Kidney (tissue), 14 donors: ENCODE measurements around the gene SPACA7. TPM values are rescaled to one million over a fixed set of nuclear protein-coding genes. Genes with fewer than 3 reads are reported as not detected.
A peak's percentile ranks its signal among the peaks of the same experiment; 100 is the strongest.

Experiments
- DNase-seq, 5 donors: peaks; one replicate each; pipeline ENCODE4 v3.0.0-alpha.2; 2013 to 2020
- FAIRE-seq: peaks from 2 replicates; lab custom pipeline; 2012; peaks lifted over from hg19 to GRCh38; lab: Jason Lieb, UNC
- H3K27ac ChIP-seq, 2 donors: one replicate each; pipeline ENCODE4 v1.7.0; 2013; ENCODE audit warnings: low read depth in 2 of 2, low read length in 2 of 2, inconsistent platforms in 1 of 2
- H3K27me3 ChIP-seq: one replicate; pipeline ENCODE4 v1.7.1; 2013; ENCODE audit warnings: low read length, inconsistent platforms; ENCODE audit not compliant: control insufficient read depth, insufficient read depth
- H3K36me3 ChIP-seq, 3 donors: one replicate each; pipeline versions ENCODE4 v1.7.0 to v1.7.1; 2013; ENCODE audit warnings: low read length in 3 of 3, control low read depth in 1 of 3, inconsistent platforms in 1 of 3; ENCODE audit not compliant: insufficient read depth in 3 of 3, control insufficient read depth in 2 of 3
- H3K4me1 ChIP-seq, 3 donors: one replicate each; pipeline versions ENCODE4 v1.7.0 to v1.7.1; 2013; ENCODE audit warnings: low read length in 3 of 3, inconsistent platforms in 1 of 3, low read depth in 1 of 3; ENCODE audit not compliant: control insufficient read depth in 2 of 3, insufficient read depth in 2 of 3
- H3K4me3 ChIP-seq, 3 donors: one replicate each; pipeline versions ENCODE4 v1.7.0 to v1.8.1; 2013; ENCODE audit warnings: low read length in 3 of 3, control low read depth in 1 of 3, inconsistent platforms in 1 of 3
- H3K9ac ChIP-seq, 3 donors: one replicate each; pipeline versions ENCODE4 v1.7.0 to v1.7.1; 2013; ENCODE audit warnings: low read length in 3 of 3, control low read depth in 1 of 3, inconsistent platforms in 1 of 3
- H3K9me3 ChIP-seq, 3 donors: one replicate each; pipeline versions ENCODE4 v1.7.0 to v1.7.1; 2013; ENCODE audit warnings: low read length in 3 of 3, control low read depth in 1 of 3, inconsistent platforms in 1 of 3; ENCODE audit not compliant: control insufficient read depth in 2 of 3, insufficient read depth in 1 of 3
- intact Hi-C: fragments of 100-400 bp; cut with DNase I; formaldehyde crosslinking; loops from one replicate; pipeline ENCODE4 v1.11.1; 2022
- polyA plus RNA-seq: library from polyadenylated mRNA; stranded (reverse); fragments of 350-450 nt; fragmentation: Illumina TruSeq; extraction: RNeasy Lipid Tissue Mini Kit (QIAGEN cat#74804); gene quantifications from one replicate; pipeline ENCODE4 v1.2.3, GENCODE V29; 2014; ENCODE audit warnings: low read depth, low replicate concordance; ENCODE audit not compliant: insufficient read depth
- total RNA-seq: library from RNA; stranded (reverse); fragmentation: NEBNext Ultra II Directional; extraction: Animal tissue kit (Norgen Biotek cat#: 25700); gene quantifications from one replicate; pipeline ENCODE4 v1.2.1, GENCODE V29; 2021
- TF ChIP-seq, protein P1 (sequence below): IDR thresholded peaks from 3 replicates; pipeline ENCODE4 v1.5.1; 2012; ENCODE audit warnings: mild to moderate bottlenecking, moderate library complexity, borderline replicate concordance; ENCODE audit not compliant: insufficient read depth; ENCODE audit errors: extremely low read depth
- donor health status: control.
- donor health status: control.
- donor health status: control.
- donor health status: control.
- donor health status: control.
- donor health status: DM: yes; HTN: yes; CAD: no.
- donor health status: Normal renal cell carcinoma (clear cell type).

The SPACA7 gene
- total and polyA plus RNA-seq, 2 donors from 2014 or later = not detected

DNA sequence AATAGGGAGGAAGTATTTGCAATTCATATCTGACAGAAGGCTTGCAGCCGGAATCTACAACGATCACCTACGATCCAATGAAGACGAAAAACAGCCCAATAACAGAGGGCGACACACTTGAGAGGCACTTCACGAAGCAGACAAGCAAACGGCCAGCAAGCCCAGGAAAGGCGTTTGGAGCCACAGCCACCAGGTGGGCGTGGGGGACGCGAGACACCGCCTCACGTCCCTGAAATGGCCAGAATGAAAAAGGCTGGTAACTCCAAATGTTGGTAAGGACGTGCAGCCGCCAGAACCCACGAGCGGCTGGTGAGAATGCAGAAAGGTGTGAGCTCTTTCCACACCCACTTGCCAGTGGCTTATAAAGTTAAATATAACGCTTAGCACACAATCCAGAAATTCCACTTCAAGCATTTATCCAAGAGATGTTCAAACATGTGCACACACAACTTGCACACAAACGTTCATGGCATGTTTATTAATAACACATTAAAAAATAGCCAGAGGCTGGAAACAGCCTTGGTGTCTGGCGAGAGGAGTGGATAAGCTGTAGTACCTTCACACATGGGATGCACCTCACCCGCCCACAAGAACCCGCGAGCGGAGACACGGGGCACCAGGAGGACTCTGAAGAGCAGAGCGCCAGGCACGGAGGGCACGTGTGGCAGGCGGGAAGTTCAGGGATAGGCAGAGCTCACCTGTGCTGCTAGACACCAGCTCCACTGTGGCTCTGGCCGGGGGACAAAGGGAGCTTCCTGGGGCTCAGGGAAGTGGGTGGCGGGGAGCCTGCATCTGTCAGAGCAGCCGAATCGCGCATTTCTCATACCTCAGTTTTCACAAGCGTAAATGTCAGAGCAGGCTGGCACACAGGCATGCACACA lies 89.3 kb downstream of the SPACA7 start:
- FAIRE-seq (no peak), DNase-seq (peak in 1 of 5 donors; percentile 61)
- Histone ChIP-seq H3K36me3 (no peaks in the 10 kb centered on the region), H3K27ac (no peak overlapping the region), H3K9me3 (peaks cover 0 to 15% (median 0%) of the 10 kb centered on the region in 3 donors), H3K27me3 (no peaks in the 10 kb centered on the region), H3K4me1 (no peaks in the 10 kb centered on the region), H3K9ac (no peak overlapping the region), H3K4me3 (no peak overlapping the region)
- intact Hi-C loops = no loop called here
- TF ChIP-seq, protein P1, sequence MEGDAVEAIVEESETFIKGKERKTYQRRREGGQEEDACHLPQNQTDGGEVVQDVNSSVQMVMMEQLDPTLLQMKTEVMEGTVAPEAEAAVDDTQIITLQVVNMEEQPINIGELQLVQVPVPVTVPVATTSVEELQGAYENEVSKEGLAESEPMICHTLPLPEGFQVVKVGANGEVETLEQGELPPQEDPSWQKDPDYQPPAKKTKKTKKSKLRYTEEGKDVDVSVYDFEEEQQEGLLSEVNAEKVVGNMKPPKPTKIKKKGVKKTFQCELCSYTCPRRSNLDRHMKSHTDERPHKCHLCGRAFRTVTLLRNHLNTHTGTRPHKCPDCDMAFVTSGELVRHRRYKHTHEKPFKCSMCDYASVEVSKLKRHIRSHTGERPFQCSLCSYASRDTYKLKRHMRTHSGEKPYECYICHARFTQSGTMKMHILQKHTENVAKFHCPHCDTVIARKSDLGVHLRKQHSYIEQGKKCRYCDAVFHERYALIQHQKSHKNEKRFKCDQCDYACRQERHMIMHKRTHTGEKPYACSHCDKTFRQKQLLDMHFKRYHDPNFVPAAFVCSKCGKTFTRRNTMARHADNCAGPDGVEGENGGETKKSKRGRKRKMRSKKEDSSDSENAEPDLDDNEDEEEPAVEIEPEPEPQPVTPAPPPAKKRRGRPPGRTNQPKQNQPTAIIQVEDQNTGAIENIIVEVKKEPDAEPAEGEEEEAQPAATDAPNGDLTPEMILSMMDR = no peak

DNA sequence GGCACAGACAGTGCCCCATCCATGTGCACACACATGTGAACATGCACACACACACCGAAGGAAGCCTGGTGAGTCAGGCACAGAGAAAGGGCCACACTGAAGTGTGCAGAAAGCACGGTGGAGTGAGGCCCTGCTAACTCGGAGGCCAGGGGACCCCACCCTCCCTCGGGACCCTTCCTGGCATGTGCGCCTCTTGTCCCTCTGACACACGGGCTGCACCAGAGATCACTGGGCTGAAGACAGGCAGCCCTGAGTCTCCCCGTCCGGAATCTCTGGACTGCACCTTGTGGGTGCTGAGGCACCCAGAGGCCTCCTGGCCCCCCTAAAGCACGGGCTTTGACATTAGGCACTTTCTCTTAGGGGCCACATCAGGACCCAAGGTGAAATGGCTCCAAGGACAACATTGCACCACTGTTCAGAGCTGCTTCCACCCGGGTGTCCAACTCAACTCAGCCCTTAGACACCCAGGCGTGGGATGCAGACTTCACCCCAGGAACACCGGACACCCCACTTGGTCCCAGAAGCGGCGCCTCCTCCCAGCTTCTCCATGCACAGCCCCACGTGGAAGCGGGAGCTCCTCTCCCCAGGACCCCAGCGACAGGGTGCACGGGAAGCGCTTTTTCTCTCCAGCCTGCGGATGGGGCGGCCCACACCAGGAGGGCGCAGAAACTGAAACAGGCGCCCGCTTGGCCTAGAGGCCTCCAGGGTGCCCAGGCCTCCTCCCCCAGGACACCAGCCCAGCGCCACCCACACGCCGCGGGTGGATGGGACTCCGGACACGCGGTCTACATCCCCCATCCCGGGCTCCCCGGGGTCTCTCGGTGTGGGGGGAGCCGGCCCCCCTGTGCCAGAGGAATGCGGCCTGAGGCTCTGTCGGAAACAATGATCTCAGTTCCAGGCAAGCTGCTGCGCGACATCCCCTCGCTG lies 90.2 kb downstream of the SPACA7 start:
- H3K4me3 ChIP-seq = no peak overlapping the region
- FAIRE-seq (no peak), DNase-seq (peak in 1 of 5 donors; percentile 58)
- TF ChIP-seq, protein P1 = no peak
- no peaks in the 10 kb centered on the region for H3K4me1 ChIP-seq
- H3K9me3 ChIP-seq = peaks cover 0 to 9% (median 0%) of the 10 kb centered on the region in 3 donors
- H3K27ac ChIP-seq = no peak overlapping the region
- no peaks in the 10 kb centered on the region for H3K27me3 ChIP-seq
- H3K36me3 ChIP-seq = no peaks in the 10 kb centered on the region
- no peak overlapping the region for H3K9ac ChIP-seq
- intact Hi-C loops = no loop called here

DNA sequence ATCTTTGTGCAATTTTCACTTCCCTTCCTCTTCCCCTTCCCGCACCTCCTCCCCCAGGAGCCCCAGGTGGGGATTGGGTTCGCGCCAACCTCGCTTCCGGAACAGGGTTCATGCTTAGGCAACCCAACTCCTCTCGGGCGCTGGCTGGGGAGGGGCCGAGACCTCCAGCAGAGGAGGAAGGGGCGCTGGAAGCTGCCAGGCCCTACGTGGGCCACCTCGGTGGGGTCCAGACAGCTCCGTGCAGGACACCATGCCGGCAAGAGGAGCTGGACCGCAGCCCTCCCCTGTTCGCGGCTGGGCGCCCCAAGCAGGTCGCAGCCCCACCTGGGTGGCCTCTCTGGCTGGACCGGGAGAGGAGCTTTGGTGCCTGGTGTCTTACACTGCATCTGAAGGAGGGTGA lies 91.1 kb downstream of the SPACA7 start:
- intact Hi-C loops = no loop called here
- Histone ChIP-seq H3K27me3 (no peaks in the 10 kb centered on the region), H3K4me3 (no peak overlapping the region), H3K27ac (no peak overlapping the region), H3K9ac (no peak overlapping the region), H3K9me3 (peaks cover 0 to 6% (median 0%) of the 10 kb centered on the region in 3 donors), H3K4me1 (no peaks in the 10 kb centered on the region), H3K36me3 (no peaks in the 10 kb centered on the region)
- FAIRE-seq (no peak), DNase-seq (peak in 1 of 5 donors; percentile 75)
- TF ChIP-seq, protein P1 = no peak
